GM23338 (cell line): Measurements from ENCODE around the gene CCDC40. TPM values are rescaled to one million over a fixed set of nuclear protein-coding genes. Genes with fewer than 3 reads are reported as not detected.

Experiments
- ATAC-seq: fragments of 200-7000 bp; cut with Tn5 transposase; 3 replicates; pipeline ENCODE4 v1.9.1; 2020
- DNase-seq: peaks from one replicate; pipeline ENCODE4 v3.0.0-alpha.2; 2015; ENCODE audit warnings: low spot score
- H2AFZ ChIP-seq: fragments of 200-600 bp; sonication (generic); 2 replicates; pipeline ENCODE4 v1.8.0; 2016; ENCODE audit warnings: antibody characterized with exemption, mild to moderate bottlenecking, moderate library complexity
- H3F3A ChIP-seq: fragments of 200-600 bp; sonication (generic); replicated peaks from 2 replicates; pipeline ENCODE4 v1.8.0; 2017; ENCODE audit warnings: antibody characterized with exemption, mixed run types, low read depth
- H3K27ac ChIP-seq: fragments of 200-600 bp; sonication (generic); 2 replicates; pipeline ENCODE4 v1.6.1; 2016; ENCODE audit warnings: low read depth
- H3K27me3 ChIP-seq: fragments of 200-600 bp; sonication (generic); 2 replicates; pipeline ENCODE4 v1.8.0; 2016; ENCODE audit warnings: mild to moderate bottlenecking, mixed run types, moderate library complexity; ENCODE audit not compliant: insufficient read depth
- H3K36me3 ChIP-seq: fragments of 200-600 bp; sonication (generic); 2 replicates; pipeline ENCODE4 v1.8.0; 2016; ENCODE audit warnings: mild to moderate bottlenecking; ENCODE audit not compliant: insufficient read depth
- H3K4me1 ChIP-seq: fragments of 200-600 bp; sonication (generic); 2 replicates; pipeline ENCODE4 v1.8.0; 2016; ENCODE audit warnings: mild to moderate bottlenecking, moderate library complexity; ENCODE audit not compliant: insufficient read depth
- H3K4me2 ChIP-seq: fragments of 200-600 bp; sonication (generic); 2 replicates; pipeline ENCODE4 v1.7.1; 2017; ENCODE audit warnings: mixed run types
- H3K4me3 ChIP-seq: fragments of 200-600 bp; sonication (generic); 2 replicates; pipeline ENCODE4 v1.6.1; 2016; ENCODE audit warnings: mixed run types
- H3K79me2 ChIP-seq: fragments of 200-600 bp; sonication (generic); replicated peaks from 2 replicates; pipeline ENCODE4 v1.8.0; 2017; ENCODE audit warnings: mild to moderate bottlenecking; ENCODE audit not compliant: insufficient read depth
- H3K9me2 ChIP-seq: fragments of 200-600 bp; sonication (generic); 2 replicates; pipeline ENCODE4 v1.8.0; 2017; ENCODE audit not compliant: insufficient read depth
- H4K20me1 ChIP-seq: fragments of 200-600 bp; sonication (generic); replicated peaks from 2 replicates; pipeline ENCODE4 v1.8.0; 2017; ENCODE audit warnings: mild to moderate bottlenecking; ENCODE audit not compliant: insufficient read depth
- H3K27ac Mint-ChIP-seq: 2 replicates; pipeline ENCODE4 v1.8.0; 2020; ENCODE audit warnings: inconsistent platforms, mild to moderate bottlenecking, moderate library complexity, mixed read lengths
- H3K27me3 Mint-ChIP-seq: 3 replicates; pipeline ENCODE4 v1.8.0; 2022; ENCODE audit warnings: low read depth, mild to moderate bottlenecking, moderate library complexity, mixed read lengths, inconsistent platforms; ENCODE audit not compliant: insufficient read depth, poor library complexity
- H3K36me3 Mint-ChIP-seq: 3 replicates; pipeline ENCODE4 v1.8.0; 2021; ENCODE audit warnings: low read depth, mild to moderate bottlenecking, inconsistent platforms, moderate library complexity, mixed read lengths
- H3K4me1 Mint-ChIP-seq: 3 replicates; pipeline ENCODE4 v1.8.0; 2020; ENCODE audit warnings: mild to moderate bottlenecking, inconsistent platforms, mixed read lengths
- H3K4me3 Mint-ChIP-seq: 3 replicates; pipeline ENCODE4 v1.8.0; 2021; ENCODE audit warnings: moderate library complexity, mild to moderate bottlenecking, inconsistent platforms, mixed read lengths
- H3K9me3 Mint-ChIP-seq: 3 replicates; pipeline ENCODE4 v1.8.0; 2020; ENCODE audit warnings: moderate library complexity, mild to moderate bottlenecking, inconsistent platforms, mixed read lengths
- CREB1 ChIP-seq: fragments of 250-450 bp; sonication (Bioruptor Pico); IDR thresholded peaks from 2 replicates; pipeline ENCODE4 v1.5.0; 2020; ENCODE audit warnings: low read depth, mild to moderate bottlenecking, moderate library complexity
- EZH2 ChIP-seq: fragments of 200-600 bp; sonication (generic); IDR thresholded peaks from one replicate; pipeline ENCODE4 v1.8.0; 2017; ENCODE audit warnings: antibody characterized with exemption, mild to moderate bottlenecking, low read depth; ENCODE audit not compliant: unreplicated experiment
- EZH2phosphoT487 ChIP-seq: fragments of 200-600 bp; sonication (generic); IDR thresholded peaks from one replicate; pipeline ENCODE4 v1.8.1; 2018; ENCODE audit warnings: antibody characterized with exemption; ENCODE audit not compliant: unreplicated experiment
- JUNB ChIP-seq: IDR thresholded peaks from one replicate; pipeline ENCODE4 v1.6.1; 2016; ENCODE audit warnings: antibody characterized with exemption; ENCODE audit not compliant: unreplicated experiment
- NANOG ChIP-seq: IDR thresholded peaks from 2 replicates; pipeline ENCODE4 v1.6.1; 2016; ENCODE audit warnings: antibody characterized with exemption, borderline replicate concordance
- POLR2AphosphoS5 ChIP-seq: IDR thresholded peaks from 2 replicates; pipeline ENCODE4 v1.6.1; 2016; ENCODE audit warnings: antibody characterized with exemption, low read depth
- STAT1 ChIP-seq: IDR thresholded peaks from one replicate; pipeline ENCODE4 v1.6.1; 2016; ENCODE audit warnings: antibody characterized with exemption; ENCODE audit not compliant: unreplicated experiment
- ZNF114 ChIP-seq: fragments of 250-450 bp; sonication (Bioruptor Pico); IDR thresholded peaks from 2 replicates; pipeline ENCODE4 v1.5.0; 2020; ENCODE audit warnings: mild to moderate bottlenecking, moderate library complexity
- ZNF331 ChIP-seq: fragments of 250-450 bp; sonication (Bioruptor Pico); IDR thresholded peaks from 2 replicates; pipeline ENCODE4 v1.5.0; 2020; ENCODE audit warnings: low read depth, mild to moderate bottlenecking, moderate library complexity
- polyA plus RNA-seq: library from polyadenylated mRNA; unstranded; fragments of >200 nt; fragmentation: Nextera tagmentation; extraction: Ambion mirVana; gene quantifications from 2 replicates; pipeline ENCODE4 v1.2.1, GENCODE V29; 2016
- total RNA-seq: library from RNA; depleted of rRNA; stranded (reverse); fragments of >200 nt; shearing (Covaris generic); gene quantifications from 2 replicates; pipeline ENCODE4 v1.2.3, GENCODE V29; 2014
- TF ChIP-seq, protein P1 (sequence below): fragments of 250-450 bp; sonication (Bioruptor Pico); IDR thresholded peaks from 2 replicates; pipeline ENCODE4 v1.5.0; 2020; ENCODE audit warnings: mild to moderate bottlenecking, moderate library complexity
- TF ChIP-seq, protein P2 (sequence below): IDR thresholded peaks from one replicate; pipeline ENCODE4 v1.6.1; 2018; ENCODE audit warnings: antibody characterized with exemption; ENCODE audit not compliant: unreplicated experiment

CCDC40 gene
- total and polyA plus RNA-seq, 2 experiments from 2014 or later, result 7.6 to 8.1 TPM

GRCh38 chr17:80002690-80003490, 33.6 kb upstream of the CCDC40 start:
- Histone ChIP-seq H3K79me2 (peaks cover 23% of the 10 kb centered on the region), H3K27ac (no peak overlapping the region), H3K27me3 (no peaks in the 10 kb centered on the region), H3K9me2 (no peaks in the 10 kb centered on the region), H4K20me1 (peaks cover 6% of the 10 kb centered on the region), H3F3A (no peaks in the 10 kb centered on the region), H3K4me3 (no peak overlapping the region), H3K4me2 (no peak overlapping the region), H3K36me3 (peaks cover 4% of the 10 kb centered on the region; the same call in 1 of the 2 replicates), H3K4me1 (peaks cover 8% of the 10 kb centered on the region), H2AFZ (no peak overlapping the region)
- no peak overlapping the region for H3K4me3 Mint-ChIP-seq
- DNase-seq (no peak), ATAC-seq (no peak)
- H3K9me3 Mint-ChIP-seq, result no peaks in the 10 kb centered on the region
- no peak overlapping the region for H3K27ac Mint-ChIP-seq
- H3K4me1 Mint-ChIP-seq, result peaks cover 10% of the 10 kb centered on the region
- H3K27me3 Mint-ChIP-seq, result peaks cover 8% of the 10 kb centered on the region
- TF ChIP-seq EZH2phosphoT487 (no peak), EZH2 (no peak), NANOG (no peak), ZNF331 (CRISPR knock-in tag) (no peak), ZNF114 (no peak)
- peaks cover 32% of the 10 kb centered on the region for H3K36me3 Mint-ChIP-seq

DNA sequence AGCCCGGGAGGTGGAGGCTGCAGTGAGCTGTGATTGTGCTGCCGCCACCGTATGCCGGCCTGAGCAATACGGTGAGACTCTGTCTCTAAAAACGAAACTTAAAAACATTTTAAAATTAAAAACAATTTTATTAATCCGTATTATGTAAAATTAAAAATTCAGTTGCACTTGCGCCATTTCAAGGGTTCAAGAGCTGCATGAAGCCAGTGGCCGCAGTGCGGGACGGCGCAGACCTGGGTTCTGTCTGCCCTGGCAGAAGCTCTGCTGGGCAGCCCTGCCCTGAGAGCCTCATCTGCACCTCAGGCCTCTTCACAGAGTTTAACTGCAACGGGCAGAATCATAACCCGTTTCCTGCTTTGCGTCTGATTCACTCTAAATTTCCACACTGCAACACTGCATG, 32.5 kb upstream of the CCDC40 start:
- Histone ChIP-seq H3K27me3 (no peaks in the 10 kb centered on the region), H3K4me1 (peaks cover 8% of the 10 kb centered on the region), H3K9me2 (no peaks in the 10 kb centered on the region), H2AFZ (no peak overlapping the region), H3K79me2 (peaks cover 25% of the 10 kb centered on the region), H3K36me3 (peaks cover 4% of the 10 kb centered on the region; the same call in 1 of the 2 replicates), H3K4me3 (no peak overlapping the region), H3K4me2 (no peak overlapping the region), H3F3A (peaks cover 5% of the 10 kb centered on the region; the same call in 1 of the 2 replicates), H3K27ac (no peak overlapping the region), H4K20me1 (peaks cover 4% of the 10 kb centered on the region)
- no peaks in the 10 kb centered on the region for H3K9me3 Mint-ChIP-seq
- H3K27me3 Mint-ChIP-seq, result peaks cover 9% of the 10 kb centered on the region
- no peak for ATAC-seq
- no peak overlapping the region for H3K4me3 Mint-ChIP-seq
- peaks cover 11% of the 10 kb centered on the region for H3K4me1 Mint-ChIP-seq
- no peak overlapping the region for H3K27ac Mint-ChIP-seq
- DNase-seq, result no peak
- peaks cover 32% of the 10 kb centered on the region for H3K36me3 Mint-ChIP-seq
- TF ChIP-seq POLR2AphosphoS5 (no peak), CREB1 (CRISPR knock-in tag) (no peak), JUNB (no peak), EZH2phosphoT487 (no peak), ZNF331 (CRISPR knock-in tag) (no peak), STAT1 (no peak), ZNF114 (no peak)
- TF ChIP-seq, protein P1, sequence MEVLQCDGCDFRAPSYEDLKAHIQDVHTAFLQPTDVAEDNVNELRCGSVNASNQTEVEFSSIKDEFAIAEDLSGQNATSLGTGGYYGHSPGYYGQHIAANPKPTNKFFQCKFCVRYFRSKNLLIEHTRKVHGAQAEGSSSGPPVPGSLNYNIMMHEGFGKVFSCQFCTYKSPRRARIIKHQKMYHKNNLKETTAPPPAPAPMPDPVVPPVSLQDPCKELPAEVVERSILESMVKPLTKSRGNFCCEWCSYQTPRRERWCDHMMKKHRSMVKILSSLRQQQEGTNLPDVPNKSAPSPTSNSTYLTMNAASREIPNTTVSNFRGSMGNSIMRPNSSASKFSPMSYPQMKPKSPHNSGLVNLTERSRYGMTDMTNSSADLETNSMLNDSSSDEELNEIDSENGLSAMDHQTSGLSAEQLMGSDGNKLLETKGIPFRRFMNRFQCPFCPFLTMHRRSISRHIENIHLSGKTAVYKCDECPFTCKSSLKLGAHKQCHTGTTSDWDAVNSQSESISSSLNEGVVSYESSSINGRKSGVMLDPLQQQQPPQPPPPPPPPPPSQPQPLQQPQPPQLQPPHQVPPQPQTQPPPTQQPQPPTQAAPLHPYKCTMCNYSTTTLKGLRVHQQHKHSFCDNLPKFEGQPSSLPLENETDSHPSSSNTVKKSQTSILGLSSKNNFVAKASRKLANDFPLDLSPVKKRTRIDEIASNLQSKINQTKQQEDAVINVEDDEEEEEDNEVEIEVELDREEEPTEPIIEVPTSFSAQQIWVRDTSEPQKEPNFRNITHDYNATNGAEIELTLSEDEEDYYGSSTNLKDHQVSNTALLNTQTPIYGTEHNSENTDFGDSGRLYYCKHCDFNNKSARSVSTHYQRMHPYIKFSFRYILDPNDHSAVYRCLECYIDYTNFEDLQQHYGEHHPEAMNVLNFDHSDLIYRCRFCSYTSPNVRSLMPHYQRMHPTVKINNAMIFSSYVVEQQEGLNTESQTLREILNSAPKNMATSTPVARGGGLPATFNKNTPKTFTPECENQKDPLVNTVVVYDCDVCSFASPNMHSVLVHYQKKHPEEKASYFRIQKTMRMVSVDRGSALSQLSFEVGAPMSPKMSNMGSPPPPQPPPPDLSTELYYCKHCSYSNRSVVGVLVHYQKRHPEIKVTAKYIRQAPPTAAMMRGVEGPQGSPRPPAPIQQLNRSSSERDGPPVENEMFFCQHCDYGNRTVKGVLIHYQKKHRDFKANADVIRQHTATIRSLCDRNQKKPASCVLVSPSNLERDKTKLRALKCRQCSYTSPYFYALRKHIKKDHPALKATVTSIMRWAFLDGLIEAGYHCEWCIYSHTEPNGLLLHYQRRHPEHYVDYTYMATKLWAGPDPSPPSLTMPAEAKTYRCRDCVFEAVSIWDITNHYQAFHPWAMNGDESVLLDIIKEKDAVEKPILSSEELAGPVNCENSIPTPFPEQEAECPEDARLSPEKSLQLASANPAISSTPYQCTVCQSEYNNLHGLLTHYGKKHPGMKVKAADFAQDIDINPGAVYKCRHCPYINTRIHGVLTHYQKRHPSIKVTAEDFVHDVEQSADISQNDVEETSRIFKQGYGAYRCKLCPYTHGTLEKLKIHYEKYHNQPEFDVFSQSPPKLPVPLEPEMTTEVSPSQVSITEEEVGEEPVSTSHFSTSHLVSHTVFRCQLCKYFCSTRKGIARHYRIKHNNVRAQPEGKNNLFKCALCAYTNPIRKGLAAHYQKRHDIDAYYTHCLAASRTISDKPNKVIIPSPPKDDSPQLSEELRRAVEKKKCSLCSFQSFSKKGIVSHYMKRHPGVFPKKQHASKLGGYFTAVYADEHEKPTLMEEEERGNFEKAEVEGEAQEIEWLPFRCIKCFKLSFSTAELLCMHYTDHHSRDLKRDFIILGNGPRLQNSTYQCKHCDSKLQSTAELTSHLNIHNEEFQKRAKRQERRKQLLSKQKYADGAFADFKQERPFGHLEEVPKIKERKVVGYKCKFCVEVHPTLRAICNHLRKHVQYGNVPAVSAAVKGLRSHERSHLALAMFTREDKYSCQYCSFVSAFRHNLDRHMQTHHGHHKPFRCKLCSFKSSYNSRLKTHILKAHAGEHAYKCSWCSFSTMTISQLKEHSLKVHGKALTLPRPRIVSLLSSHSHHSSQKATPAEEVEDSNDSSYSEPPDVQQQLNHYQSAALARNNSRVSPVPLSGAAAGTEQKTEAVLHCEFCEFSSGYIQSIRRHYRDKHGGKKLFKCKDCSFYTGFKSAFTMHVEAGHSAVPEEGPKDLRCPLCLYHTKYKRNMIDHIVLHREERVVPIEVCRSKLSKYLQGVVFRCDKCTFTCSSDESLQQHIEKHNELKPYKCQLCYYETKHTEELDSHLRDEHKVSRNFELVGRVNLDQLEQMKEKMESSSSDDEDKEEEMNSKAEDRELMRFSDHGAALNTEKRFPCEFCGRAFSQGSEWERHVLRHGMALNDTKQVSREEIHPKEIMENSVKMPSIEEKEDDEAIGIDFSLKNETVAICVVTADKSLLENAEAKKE, result no peak
- TF ChIP-seq, protein P2, sequence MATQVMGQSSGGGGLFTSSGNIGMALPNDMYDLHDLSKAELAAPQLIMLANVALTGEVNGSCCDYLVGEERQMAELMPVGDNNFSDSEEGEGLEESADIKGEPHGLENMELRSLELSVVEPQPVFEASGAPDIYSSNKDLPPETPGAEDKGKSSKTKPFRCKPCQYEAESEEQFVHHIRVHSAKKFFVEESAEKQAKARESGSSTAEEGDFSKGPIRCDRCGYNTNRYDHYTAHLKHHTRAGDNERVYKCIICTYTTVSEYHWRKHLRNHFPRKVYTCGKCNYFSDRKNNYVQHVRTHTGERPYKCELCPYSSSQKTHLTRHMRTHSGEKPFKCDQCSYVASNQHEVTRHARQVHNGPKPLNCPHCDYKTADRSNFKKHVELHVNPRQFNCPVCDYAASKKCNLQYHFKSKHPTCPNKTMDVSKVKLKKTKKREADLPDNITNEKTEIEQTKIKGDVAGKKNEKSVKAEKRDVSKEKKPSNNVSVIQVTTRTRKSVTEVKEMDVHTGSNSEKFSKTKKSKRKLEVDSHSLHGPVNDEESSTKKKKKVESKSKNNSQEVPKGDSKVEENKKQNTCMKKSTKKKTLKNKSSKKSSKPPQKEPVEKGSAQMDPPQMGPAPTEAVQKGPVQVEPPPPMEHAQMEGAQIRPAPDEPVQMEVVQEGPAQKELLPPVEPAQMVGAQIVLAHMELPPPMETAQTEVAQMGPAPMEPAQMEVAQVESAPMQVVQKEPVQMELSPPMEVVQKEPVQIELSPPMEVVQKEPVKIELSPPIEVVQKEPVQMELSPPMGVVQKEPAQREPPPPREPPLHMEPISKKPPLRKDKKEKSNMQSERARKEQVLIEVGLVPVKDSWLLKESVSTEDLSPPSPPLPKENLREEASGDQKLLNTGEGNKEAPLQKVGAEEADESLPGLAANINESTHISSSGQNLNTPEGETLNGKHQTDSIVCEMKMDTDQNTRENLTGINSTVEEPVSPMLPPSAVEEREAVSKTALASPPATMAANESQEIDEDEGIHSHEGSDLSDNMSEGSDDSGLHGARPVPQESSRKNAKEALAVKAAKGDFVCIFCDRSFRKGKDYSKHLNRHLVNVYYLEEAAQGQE, result no peak
